HTR-8/SVneo (cell line): Measurements from ENCODE around the gene CLDN19.
A peak's percentile ranks its signal among the peaks of the same experiment; 100 is the strongest.
"Not testable (repeated sequence)": the region's sequence is repeated elsewhere in the genome, so short reads cannot be mapped to it uniquely, and the experiment has no call there.

Source experiments
- DNase-seq: peaks from one replicate; pipeline ENCODE4 v3.0.0; 2011; ENCODE audit warnings: low spot score, mixed read lengths; ENCODE audit not compliant: insufficient read length
- FAIRE-seq: peaks from 2 replicates; lab custom pipeline; 2011; peaks lifted over from hg19 to GRCh38; lab: Jason Lieb, UNC

CLDN19 gene

DNA sequence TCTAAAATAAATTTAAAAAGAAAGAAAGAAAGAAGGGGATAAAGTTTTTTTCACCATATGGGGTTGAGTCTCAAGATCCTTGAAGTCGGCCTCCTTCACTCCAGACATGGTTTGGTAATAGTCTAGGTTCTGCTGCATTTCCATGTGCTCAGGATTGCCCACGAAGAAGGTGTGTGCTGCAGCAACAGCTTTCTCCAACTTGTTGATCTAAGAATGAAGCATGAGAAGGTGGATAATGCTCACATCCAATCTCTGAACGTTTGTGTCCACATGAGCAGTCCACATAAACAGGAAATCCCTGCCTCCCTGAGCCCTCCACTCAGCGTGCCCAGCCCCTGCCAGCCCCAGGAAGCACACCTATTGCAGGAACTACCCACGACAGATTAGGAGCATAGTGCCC, 22.2 kb upstream of the CLDN19 start:
- DNase-seq: no peak
- FAIRE-seq: no peak

DNA sequence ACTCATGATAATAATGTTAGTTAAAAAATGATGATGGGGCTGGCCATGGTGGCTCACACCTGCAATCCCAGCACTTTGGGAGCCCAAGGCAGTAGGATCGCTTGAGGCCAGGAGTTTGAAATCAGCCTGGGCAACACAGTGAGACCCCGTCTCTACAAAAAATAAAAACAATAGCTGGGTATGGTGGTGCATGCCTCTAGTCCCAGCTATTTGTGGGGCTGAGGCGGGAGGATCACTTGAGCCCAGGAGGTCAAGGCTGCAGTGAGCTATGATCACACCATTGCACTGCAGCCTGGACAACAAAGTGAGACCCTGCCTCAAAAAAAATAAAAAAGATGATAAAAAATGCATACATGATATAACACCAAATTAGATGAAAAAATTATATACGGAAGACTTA, 21.5 kb upstream of the CLDN19 start:
- DNase-seq (no peak), FAIRE-seq (no peak)

DNA sequence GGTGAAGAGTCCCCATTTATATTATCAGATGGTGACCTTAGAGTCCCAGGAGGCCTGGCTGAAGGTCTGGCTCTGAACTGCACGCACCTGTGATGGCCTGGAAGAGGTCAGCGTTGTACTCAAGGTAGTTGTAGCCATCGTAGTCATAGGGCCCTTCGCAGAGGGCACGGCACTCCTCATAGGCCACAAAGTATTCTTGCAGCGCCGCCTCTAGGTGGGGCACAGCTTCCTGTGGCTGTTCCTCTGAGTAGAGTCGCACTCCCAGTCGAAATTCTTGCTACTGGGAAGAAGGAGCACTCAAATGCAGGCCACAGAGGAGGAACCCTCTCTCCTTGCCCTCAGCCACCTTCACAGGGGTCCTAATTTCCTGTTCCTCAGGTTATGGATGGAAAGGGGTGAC, 19.1 kb upstream of the CLDN19 start:
- FAIRE-seq: no peak
- no peak for DNase-seq

DNA sequence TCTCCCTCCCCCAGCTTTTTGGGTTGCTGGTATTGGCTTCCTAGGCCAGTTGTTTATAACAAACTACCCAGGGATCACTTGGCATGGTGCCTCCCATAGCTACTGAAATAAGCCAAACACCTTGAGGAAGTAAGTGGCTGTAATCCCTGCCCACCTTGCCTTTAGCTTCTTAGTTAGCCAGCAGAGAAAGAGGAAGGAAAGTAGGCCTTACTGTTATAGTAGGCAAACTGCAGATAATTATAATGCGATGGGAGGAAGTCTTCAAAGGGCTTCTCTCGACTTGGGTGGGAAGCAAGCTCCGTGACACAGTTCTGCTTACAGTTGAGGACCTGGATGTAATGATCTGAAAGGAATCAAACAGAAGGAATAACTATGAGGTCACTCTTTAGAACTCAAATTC, 18.6 kb upstream of the CLDN19 start:
- FAIRE-seq: no peak
- DNase-seq: no peak

GRCh38 chr1:42757892-42758275, 17.8 kb upstream of the CLDN19 start:
- FAIRE-seq (no peak), DNase-seq (no peak)

DNA sequence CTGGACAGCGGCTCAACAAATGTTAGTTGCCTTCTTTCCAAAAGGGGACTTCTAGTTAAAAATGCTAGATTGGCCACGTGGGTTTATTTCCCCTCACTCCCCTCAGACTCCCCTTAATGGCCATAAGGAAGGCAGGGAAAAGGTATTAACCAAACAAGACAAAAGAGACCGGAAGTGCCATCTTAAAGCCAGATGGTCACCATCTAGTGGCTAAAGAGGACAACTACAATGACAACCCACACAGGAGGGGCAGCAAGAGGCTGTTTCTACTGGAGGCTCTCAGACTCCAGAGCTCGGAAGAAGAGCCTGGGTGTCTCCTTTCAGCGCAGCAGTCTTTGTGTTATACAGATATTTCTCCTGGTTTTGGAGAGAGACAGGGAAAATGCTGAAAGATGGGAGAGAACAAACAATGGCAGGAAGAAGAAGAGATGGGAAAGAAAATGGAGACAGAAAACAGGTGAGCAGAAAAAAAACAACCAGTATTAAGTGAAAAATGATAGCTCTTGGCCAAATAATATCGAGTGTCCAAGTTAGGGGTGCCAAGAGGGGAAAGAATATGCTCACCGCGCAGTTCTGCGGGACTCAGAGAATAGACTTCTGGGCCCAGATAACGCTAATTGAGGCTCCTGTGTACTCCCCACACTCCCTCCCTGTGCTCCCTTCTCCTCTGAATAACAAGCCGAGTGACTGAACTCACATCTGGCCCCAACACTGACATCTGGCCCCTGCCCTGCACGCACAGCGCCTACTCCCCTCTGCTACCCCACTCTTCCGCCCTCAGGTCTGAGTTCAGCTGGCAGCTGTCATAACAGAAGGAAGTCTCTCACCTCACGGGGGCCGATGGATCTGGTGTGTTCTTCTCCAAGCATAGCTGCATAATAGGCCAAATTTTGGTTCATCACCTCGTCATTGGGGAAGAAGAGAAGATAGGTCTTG, 17.2 kb upstream of the CLDN19 start:
- FAIRE-seq (no peak), DNase-seq (peak; percentile 54)

DNA sequence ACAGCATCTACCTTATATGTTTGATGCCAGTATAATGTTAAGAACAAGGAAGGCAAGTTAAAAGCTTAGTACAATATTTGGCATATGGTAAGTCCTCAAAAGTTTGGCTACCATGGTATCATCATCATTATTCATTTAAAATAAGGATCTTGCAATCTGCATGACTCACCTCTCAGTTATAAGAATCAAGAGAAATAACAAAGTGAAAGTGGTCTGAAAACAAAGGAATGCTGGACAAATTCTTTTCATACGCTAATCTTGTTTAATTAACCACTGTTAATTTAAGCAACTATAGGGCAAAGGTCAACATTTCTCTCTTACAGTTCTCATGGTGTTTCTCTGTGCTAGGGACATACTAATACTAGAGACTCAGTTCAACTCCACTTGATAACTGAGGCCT, 13.0 kb upstream of the CLDN19 start:
- DNase-seq (no peak), FAIRE-seq (no peak)

DNA sequence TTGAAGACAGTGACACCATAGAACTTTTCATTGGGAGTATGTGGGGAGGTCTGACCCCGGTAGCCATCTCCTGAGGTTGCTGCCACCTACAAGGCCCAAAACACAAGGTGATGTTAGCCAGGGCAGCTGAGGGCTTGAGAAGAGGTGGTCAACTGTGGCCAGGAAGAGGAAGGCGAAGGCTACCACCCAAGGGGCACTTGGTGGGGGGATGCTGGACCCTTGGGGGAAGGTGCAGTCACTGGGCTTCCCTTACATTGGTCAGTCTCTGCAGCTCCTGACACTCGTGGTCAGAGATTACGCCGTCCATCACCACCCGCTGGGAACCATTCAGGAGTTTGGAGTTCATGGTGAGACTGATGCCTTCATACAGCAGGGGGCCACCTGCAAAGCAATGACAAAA, 12.2 kb upstream of the CLDN19 start:
- FAIRE-seq: no peak
- DNase-seq: no peak

GRCh38 chr1:42751511-42752070, 11.6 kb upstream of the CLDN19 start:
- FAIRE-seq, DNase-seq: not testable (repeated sequence)

DNA sequence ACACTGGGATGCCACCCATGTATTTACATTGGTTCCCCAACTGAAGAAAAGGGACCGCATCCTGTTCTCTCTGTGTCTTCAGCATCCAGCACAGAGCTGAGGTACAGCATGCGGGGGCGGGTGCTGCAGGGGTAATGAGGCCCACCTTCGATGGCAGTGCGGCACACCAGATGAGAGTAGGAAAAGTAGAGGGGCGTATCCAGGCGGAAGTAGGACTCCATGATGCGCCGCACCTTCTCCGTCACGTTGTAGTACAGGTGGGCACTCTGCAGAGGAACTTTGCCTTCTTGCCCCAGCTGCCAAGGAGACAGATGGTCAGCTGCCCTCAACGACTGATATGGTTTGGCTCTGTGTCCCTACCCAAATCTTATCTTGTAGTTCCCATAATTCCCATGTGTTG, 10.0 kb upstream of the CLDN19 start:
- no peak for DNase-seq
- no peak for FAIRE-seq

GRCh38 chr1:42748461-42749410, 8.7 kb upstream of the CLDN19 start:
- DNase-seq (no peak), FAIRE-seq (no peak)

- DNase-seq (no peak), FAIRE-seq (no peak)
Observed at GRCh38 chr1:42748021-42748420, 8.0 kb upstream of the CLDN19 start.

- DNase-seq (no peak), FAIRE-seq (no peak)
Observed at GRCh38 chr1:42747125-42747524, 7.1 kb upstream of the CLDN19 start.

- DNase-seq (no peak), FAIRE-seq (no peak)
Observed at GRCh38 chr1:42746436-42747105, 6.5 kb upstream of the CLDN19 start.

GRCh38 chr1:42745851-42746250, 5.8 kb upstream of the CLDN19 start:
- FAIRE-seq: no peak
- no peak for DNase-seq

- no peak for FAIRE-seq
- DNase-seq: no peak
Observed at GRCh38 chr1:42744148-42744413, 4.0 kb upstream of the CLDN19 start.

DNA sequence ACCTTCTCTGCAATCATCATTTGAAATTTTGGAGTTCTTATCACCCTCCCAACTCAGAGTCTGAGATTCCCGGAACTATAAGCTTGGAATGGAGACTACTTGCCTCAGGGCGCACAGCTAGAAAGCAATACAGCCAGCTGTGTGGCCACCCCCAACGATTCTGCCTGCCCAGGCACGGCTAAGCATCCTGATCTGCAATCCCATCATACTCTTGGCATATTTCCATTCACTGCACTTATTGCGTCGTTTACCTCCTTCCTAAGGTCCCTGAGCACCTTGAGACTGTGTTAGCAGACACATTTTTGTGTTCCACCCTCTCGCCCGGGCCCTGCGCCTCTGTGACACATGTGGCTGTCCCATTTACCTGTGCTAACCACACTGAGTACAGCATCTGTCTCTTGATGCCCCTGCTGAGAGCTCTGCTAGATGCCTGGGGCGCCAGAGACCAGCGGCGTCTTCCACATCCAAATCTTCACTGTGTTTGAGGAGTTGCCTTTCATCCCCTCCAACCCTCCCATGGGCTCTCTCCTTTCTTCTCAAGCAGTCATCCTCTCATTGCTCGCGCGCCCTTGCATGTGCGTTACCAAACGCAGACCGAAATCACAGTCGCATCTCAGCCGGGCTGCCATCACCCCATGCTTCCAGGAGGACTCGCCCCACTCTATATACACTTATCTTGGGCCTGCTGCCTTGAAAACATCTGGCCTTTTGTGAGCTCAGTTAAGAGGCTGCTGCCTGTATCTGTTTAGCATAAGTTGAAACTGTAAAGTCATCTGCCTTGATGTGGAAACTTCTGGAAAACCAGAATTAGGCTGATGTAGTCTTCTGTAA, 3.5 kb upstream of the CLDN19 start:
- FAIRE-seq (no peak), DNase-seq (peak; percentile 44)

DNA sequence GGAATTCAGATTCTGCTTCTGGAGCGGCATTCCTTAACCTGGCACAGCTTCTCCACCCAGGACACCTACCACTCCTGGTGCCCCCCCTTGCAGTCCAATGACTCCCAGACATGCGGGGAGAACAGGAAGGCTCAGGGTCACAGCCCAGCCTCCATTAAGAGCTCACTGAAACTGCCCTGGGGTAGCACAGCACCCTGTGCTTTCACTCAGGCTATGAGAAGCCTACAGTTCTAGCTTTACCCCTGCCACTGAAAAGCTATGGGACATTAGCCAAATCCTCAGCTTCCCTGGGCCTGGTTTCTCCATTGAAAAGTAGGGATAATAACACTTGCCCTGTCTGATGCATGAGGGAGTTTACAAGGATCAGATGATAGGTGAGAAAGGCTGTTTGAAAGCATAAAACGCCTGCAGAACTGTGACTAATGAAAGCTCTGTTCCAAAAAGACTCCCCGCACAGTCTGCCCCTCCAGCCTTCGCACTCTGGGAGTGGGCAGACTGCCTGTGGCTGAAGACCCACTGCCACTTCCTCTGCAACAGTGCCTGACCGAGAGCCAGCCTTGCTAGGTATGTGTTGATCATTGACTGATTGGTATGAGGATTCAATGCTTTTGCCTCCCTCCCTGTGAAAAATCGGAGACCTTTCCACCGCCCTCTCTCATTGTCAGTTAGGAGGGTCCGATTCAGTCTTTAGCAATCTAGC, 2.7 kb upstream of the CLDN19 start:
- no peak for DNase-seq

GRCh38 chr1:42742141-42742540, 2.1 kb upstream of the CLDN19 start:
- no peak for DNase-seq

More for the DNA sequence above, 2.7 kb upstream of the CLDN19 start:
- no peak for FAIRE-seq

More at GRCh38 chr1:42742141-42742540, 2.1 kb upstream of the CLDN19 start:
- FAIRE-seq: no peak
